WERI-Rb-1 (cell line): Measurements from ENCODE around the gene CFD.

Source experiments
- DNase-seq: peaks from one replicate; pipeline ENCODE4 v3.0.0-alpha.2; 2020
- H3K27ac ChIP-seq: fragments of 250-450 bp; sonication (Bioruptor Pico); 2 replicates; pipeline ENCODE4 v1.5.1; 2020; ENCODE audit warnings: mild to moderate bottlenecking, moderate library complexity
- H3K27me3 ChIP-seq: fragments of 250-450 bp; sonication (Bioruptor Pico); 2 replicates; pipeline ENCODE4 v1.5.1; 2021; ENCODE audit warnings: mild to moderate bottlenecking, low read depth, moderate library complexity; ENCODE audit not compliant: insufficient read depth, severe bottlenecking
- H3K36me3 ChIP-seq: fragments of 250-450 bp; sonication (Bioruptor Pico); 2 replicates; pipeline ENCODE4 v1.5.1; 2020; ENCODE audit warnings: mild to moderate bottlenecking, moderate library complexity
- H3K4me3 ChIP-seq: 2 replicates; pipeline ENCODE4 v1.5.1; 2011; ENCODE audit warnings: low read depth, mild to moderate bottlenecking, control low read depth, low read length
- H3K9me3 ChIP-seq: fragments of 250-450 bp; sonication (Bioruptor Pico); 2 replicates; pipeline ENCODE4 v1.5.1; 2021; ENCODE audit warnings: mild to moderate bottlenecking, moderate library complexity; ENCODE audit not compliant: severe bottlenecking
- TF ChIP-seq, protein P1 (sequence below): IDR thresholded peaks from 2 replicates; pipeline ENCODE4 v1.5.1; 2011; ENCODE audit warnings: low read depth, mild to moderate bottlenecking, control low read depth, inconsistent platforms, low read length

CFD gene

GRCh38 chr19:885536-886224 lies 26.2 kb downstream of the CFD start:
- H3K36me3 ChIP-seq = peaks cover 88% of the 10 kb centered on the region
- TF ChIP-seq, protein P1, sequence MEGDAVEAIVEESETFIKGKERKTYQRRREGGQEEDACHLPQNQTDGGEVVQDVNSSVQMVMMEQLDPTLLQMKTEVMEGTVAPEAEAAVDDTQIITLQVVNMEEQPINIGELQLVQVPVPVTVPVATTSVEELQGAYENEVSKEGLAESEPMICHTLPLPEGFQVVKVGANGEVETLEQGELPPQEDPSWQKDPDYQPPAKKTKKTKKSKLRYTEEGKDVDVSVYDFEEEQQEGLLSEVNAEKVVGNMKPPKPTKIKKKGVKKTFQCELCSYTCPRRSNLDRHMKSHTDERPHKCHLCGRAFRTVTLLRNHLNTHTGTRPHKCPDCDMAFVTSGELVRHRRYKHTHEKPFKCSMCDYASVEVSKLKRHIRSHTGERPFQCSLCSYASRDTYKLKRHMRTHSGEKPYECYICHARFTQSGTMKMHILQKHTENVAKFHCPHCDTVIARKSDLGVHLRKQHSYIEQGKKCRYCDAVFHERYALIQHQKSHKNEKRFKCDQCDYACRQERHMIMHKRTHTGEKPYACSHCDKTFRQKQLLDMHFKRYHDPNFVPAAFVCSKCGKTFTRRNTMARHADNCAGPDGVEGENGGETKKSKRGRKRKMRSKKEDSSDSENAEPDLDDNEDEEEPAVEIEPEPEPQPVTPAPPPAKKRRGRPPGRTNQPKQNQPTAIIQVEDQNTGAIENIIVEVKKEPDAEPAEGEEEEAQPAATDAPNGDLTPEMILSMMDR = no peak
- H3K9me3 ChIP-seq = no peaks in the 10 kb centered on the region
- DNase-seq = no peak
- H3K27me3 ChIP-seq = no peaks in the 10 kb centered on the region
- no peak overlapping the region for H3K4me3 ChIP-seq
- no peak overlapping the region for H3K27ac ChIP-seq

DNA sequence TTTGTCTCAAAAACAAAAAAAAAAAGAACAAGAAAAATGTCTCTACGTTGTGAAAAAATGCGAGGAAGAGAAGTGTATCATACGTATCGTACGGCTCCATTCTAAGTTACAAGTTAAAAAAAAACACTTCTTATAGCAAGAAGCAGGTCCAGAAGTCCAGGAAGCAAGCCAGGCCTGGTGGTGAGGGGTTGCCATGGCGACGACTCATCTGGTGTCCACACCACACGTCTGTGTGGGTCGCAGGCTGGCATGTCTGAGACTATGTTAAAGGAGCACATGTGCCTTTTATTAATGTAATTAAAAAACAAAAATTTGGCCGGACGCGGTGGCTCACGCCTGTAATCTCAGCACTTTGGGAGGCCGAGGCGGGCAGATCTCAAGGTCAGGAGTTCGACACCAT lies 27.6 kb downstream of the CFD start:
- DNase-seq = no peak
- peaks cover 78% of the 10 kb centered on the region for H3K36me3 ChIP-seq
- H3K27ac ChIP-seq = no peak overlapping the region
- H3K9me3 ChIP-seq = no peaks in the 10 kb centered on the region
- H3K27me3 ChIP-seq = no peaks in the 10 kb centered on the region
- no peak overlapping the region for H3K4me3 ChIP-seq
- TF ChIP-seq, protein P1 = no peak

GRCh38 chr19:887599-887998 lies 28.1 kb downstream of the CFD start:
- Histone ChIP-seq H3K27me3 (no peaks in the 10 kb centered on the region), H3K36me3 (peaks cover 72% of the 10 kb centered on the region), H3K27ac (no peak overlapping the region), H3K9me3 (no peaks in the 10 kb centered on the region), H3K4me3 (no peak overlapping the region)
- TF ChIP-seq, protein P1 = no peak
- no peak for DNase-seq

GRCh38 chr19:888581-889385 lies 29.3 kb downstream of the CFD start:
- Histone ChIP-seq H3K27me3 (no peaks in the 10 kb centered on the region), H3K36me3 (peaks cover 66% of the 10 kb centered on the region), H3K4me3 (no peak overlapping the region), H3K27ac (no peak overlapping the region), H3K9me3 (no peaks in the 10 kb centered on the region)
- TF ChIP-seq, protein P1 = no peak
- peak; percentile 56 for DNase-seq

DNA sequence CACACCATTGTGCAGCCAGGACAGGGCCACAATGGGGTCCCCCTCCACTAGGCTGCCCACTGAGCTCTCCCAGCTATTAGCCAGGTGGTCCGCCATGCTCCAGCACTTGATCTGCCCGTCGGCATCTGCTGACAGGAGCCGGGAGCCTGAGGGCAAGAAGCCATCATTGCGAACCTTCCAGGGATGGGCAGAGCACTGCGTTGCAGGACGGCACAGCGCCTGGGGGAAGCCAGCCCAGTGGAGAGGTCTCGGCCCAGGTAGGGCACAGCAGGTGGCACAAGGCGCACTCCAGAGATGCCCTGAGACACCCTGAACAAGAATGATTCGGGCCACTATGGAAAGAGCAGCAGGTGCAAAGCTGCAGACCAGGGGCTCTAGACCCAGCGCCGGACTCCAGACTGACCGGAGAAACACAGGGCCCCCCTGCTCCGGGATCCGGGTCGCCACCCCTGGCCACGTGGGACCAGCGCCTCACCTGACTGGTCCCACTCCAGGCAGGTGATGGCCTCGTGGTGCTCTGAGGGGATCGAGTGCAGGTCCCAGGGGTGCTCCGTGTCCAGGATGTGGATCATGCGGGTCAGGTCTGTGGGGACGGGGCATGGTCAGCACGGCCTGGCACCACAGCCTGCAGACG lies 30.3 kb downstream of the CFD start:
- peaks cover 57% of the 10 kb centered on the region for H3K36me3 ChIP-seq
- no peak for DNase-seq

More for the DNA sequence above, 30.3 kb downstream of the CFD start:
- no peaks in the 10 kb centered on the region for H3K9me3 ChIP-seq
- H3K27me3 ChIP-seq = no peaks in the 10 kb centered on the region
- H3K27ac ChIP-seq = no peak overlapping the region
- H3K4me3 ChIP-seq = no peak overlapping the region
- TF ChIP-seq, protein P1 = no peak
